HUES6 (cell line): Measurements from ENCODE around the gene MOB1B.
"Not testable (repeated sequence)": the region's sequence is repeated elsewhere in the genome, so short reads cannot be mapped to it uniquely, and the experiment has no call there.

ENCODE experiments used
- H3K27ac ChIP-seq: 2 replicates; pipeline ENCODE4 v1.7.0; 2013; ENCODE audit warnings: low read depth, mild to moderate bottlenecking, low read length, inconsistent platforms
- H3K27me3 ChIP-seq: 2 replicates; pipeline ENCODE4 v1.6.1; 2013; ENCODE audit warnings: low read length; ENCODE audit not compliant: control insufficient read depth, insufficient read depth
- H3K36me3 ChIP-seq: 2 replicates; pipeline ENCODE4 v1.6.1; 2013; ENCODE audit warnings: low read length; ENCODE audit not compliant: control insufficient read depth, insufficient read depth
- H3K4me1 ChIP-seq: 2 replicates; pipeline ENCODE4 v1.6.1; 2013; ENCODE audit warnings: low read length; ENCODE audit not compliant: control insufficient read depth, insufficient read depth
- H3K4me3 ChIP-seq: 2 replicates; pipeline ENCODE4 v1.5.1; 2013; ENCODE audit warnings: low read depth, low read length
- H3K9ac ChIP-seq: one replicate; pipeline ENCODE4 v1.6.1; 2013; ENCODE audit warnings: mild to moderate bottlenecking, low read length
- H3K9me3 ChIP-seq: 2 replicates; pipeline ENCODE4 v1.6.1; 2013; ENCODE audit warnings: low read depth, low read length; ENCODE audit not compliant: control insufficient read depth, insufficient read depth

MOB1B gene

GRCh38 chr4:70994069-70994366 is 91.8 kb downstream of the MOB1B start:
- H3K4me1 ChIP-seq, result peaks cover 21% of the 10 kb centered on the region

GRCh38 chr4:70994387-70995099 is 92.4 kb downstream of the MOB1B start:
- Histone ChIP-seq H3K4me3 (peak overlapping the region; percentile 90), H3K36me3 (peaks cover 18% of the 10 kb centered on the region), H3K27me3 (no peaks in the 10 kb centered on the region), H3K9me3 (no peaks in the 10 kb centered on the region; the same call in 1 of the 2 replicates), H3K27ac (no peak overlapping the region), H3K4me1 (peaks cover 21% of the 10 kb centered on the region), H3K9ac (peak overlapping the region; percentile 96)

More at GRCh38 chr4:70994069-70994366, 91.8 kb downstream of the MOB1B start:
- Histone ChIP-seq H3K27me3 (no peaks in the 10 kb centered on the region), H3K9me3 (no peaks in the 10 kb centered on the region; the same call in 1 of the 2 replicates), H3K4me3 (peak overlapping the region; percentile 90), H3K36me3 (peaks cover 15% of the 10 kb centered on the region), H3K27ac (peak overlapping the region; percentile 37), H3K9ac (peak overlapping the region; percentile 96)

- Histone ChIP-seq H3K4me3 (no peak overlapping the region), H3K27ac (no peak overlapping the region)
These were observed 93.8 kb downstream of the MOB1B start for GRCh38 chr4:70996018-70996360.

GRCh38 chr4:70997036-70997435 is 94.9 kb downstream of the MOB1B start:
- Histone ChIP-seq H3K9ac (no peak overlapping the region), H3K4me3 (no peak overlapping the region), H3K9me3 (no peaks in the 10 kb centered on the region; the same call in 1 of the 2 replicates), H3K27me3 (no peaks in the 10 kb centered on the region), H3K36me3 (peaks cover 18% of the 10 kb centered on the region), H3K4me1 (peaks cover 21% of the 10 kb centered on the region), H3K27ac (no peak overlapping the region)

More at GRCh38 chr4:70996018-70996360, 93.8 kb downstream of the MOB1B start:
- peaks cover 18% of the 10 kb centered on the region for H3K36me3 ChIP-seq
- no peaks in the 10 kb centered on the region for H3K27me3 ChIP-seq
- peaks cover 21% of the 10 kb centered on the region for H3K4me1 ChIP-seq
- no peak overlapping the region for H3K9ac ChIP-seq
- no peaks in the 10 kb centered on the region; the same call in 1 of the 2 replicates for H3K9me3 ChIP-seq

GRCh38 chr4:70997546-70997945 is 95.4 kb downstream of the MOB1B start:
- Histone ChIP-seq H3K27me3 (no peaks in the 10 kb centered on the region), H3K36me3 (peaks cover 18% of the 10 kb centered on the region), H3K4me3 (no peak overlapping the region), H3K9ac (no peak overlapping the region), H3K4me1 (peaks cover 20% of the 10 kb centered on the region), H3K9me3 (no peaks in the 10 kb centered on the region; the same call in 1 of the 2 replicates), H3K27ac (no peak overlapping the region)

GRCh38 chr4:70999639-71000038 is 97.5 kb downstream of the MOB1B start:
- not testable (repeated sequence) for H3K4me3 ChIP-seq, H3K27me3 ChIP-seq, H3K27ac ChIP-seq, H3K9me3 ChIP-seq, H3K9ac ChIP-seq
- Histone ChIP-seq H3K4me1 (peaks cover 29% of the 10 kb centered on the region), H3K36me3 (peaks cover 18% of the 10 kb centered on the region)

- H3K9ac ChIP-seq, H3K9me3 ChIP-seq, H3K27ac ChIP-seq, H3K27me3 ChIP-seq, H3K4me3 ChIP-seq: not testable (repeated sequence)
- Histone ChIP-seq H3K36me3 (peaks cover 18% of the 10 kb centered on the region), H3K4me1 (peaks cover 23% of the 10 kb centered on the region)
These were observed 99.2 kb downstream of the MOB1B start for GRCh38 chr4:71001363-71001762.

- peak overlapping the region; percentile 41; the same call in 1 of the 2 replicates for H3K4me3 ChIP-seq
- H3K9me3 ChIP-seq, result no peaks in the 10 kb centered on the region
- H3K27me3 ChIP-seq, result no peaks in the 10 kb centered on the region
- H3K9ac ChIP-seq, result peak overlapping the region; percentile 23
- no peaks in the 10 kb centered on the region for H3K36me3 ChIP-seq
- peaks cover 20% of the 10 kb centered on the region for H3K4me1 ChIP-seq
- no peak overlapping the region; the same call in 1 of the 2 replicates for H3K27ac ChIP-seq
These were observed 102.2 kb downstream of the MOB1B start for GRCh38 chr4:71004281-71004851.

GRCh38 chr4:71005025-71005424 is 102.9 kb downstream of the MOB1B start:
- H3K9ac ChIP-seq, H3K9me3 ChIP-seq, H3K36me3 ChIP-seq, H3K27ac ChIP-seq, H3K4me3 ChIP-seq, H3K27me3 ChIP-seq: not testable (repeated sequence)
- H3K4me1 ChIP-seq, result peaks cover 23% of the 10 kb centered on the region

- no peak overlapping the region for H3K4me3 ChIP-seq
- no peak overlapping the region for H3K9ac ChIP-seq
- H3K27me3 ChIP-seq, result no peaks in the 10 kb centered on the region
- H3K27ac ChIP-seq, result no peak overlapping the region
- peaks cover 23% of the 10 kb centered on the region for H3K4me1 ChIP-seq
- peaks cover under 1% of the 10 kb centered on the region; the same call in 1 of the 2 replicates for H3K9me3 ChIP-seq
- no peaks in the 10 kb centered on the region for H3K36me3 ChIP-seq
These were observed 104.2 kb downstream of the MOB1B start for GRCh38 chr4:71006203-71006907.

- H3K4me1 ChIP-seq, result peaks cover 23% of the 10 kb centered on the region
- no peak overlapping the region for H3K9ac ChIP-seq
- peaks cover 3% of the 10 kb centered on the region; the same call in 1 of the 2 replicates for H3K9me3 ChIP-seq
- H3K27ac ChIP-seq, result no peak overlapping the region
- H3K4me3 ChIP-seq, result no peak overlapping the region
- no peaks in the 10 kb centered on the region; the same call in 1 of the 2 replicates for H3K36me3 ChIP-seq
- H3K27me3 ChIP-seq, result no peaks in the 10 kb centered on the region
These were observed 106.0 kb downstream of the MOB1B start for GRCh38 chr4:71008196-71008595.
